ENCODE measurements around the gene GNB1L.

GNB1L gene

DNA sequence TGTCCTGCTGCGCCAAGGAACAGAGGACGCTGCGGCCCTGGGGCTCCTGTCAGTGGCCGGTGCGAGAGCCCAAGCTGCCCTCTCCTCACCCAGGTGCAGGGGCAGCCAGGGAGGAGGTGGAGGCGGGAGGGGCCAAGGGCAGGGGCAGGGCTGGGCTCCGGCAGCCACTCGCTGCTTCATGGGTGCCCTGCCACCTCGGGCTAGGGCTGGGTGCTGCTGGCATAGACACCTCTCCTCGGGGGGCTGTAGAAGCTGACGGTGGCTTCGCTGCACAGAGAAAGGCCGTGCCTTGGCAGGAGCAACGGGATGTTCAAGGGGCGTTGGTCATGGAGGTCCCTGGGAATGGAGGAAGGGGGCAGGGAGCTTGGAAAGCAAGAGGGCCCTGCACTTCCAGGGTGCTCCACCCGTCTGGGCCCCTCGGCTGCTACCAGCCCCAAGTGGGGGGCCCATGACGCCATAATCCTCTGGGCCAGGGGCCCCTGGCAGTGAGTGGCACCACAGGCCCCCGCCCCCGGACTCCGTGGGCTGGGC, 95.7 kb downstream of the GNB1L start:
- no peak for DNase-seq

DNA sequence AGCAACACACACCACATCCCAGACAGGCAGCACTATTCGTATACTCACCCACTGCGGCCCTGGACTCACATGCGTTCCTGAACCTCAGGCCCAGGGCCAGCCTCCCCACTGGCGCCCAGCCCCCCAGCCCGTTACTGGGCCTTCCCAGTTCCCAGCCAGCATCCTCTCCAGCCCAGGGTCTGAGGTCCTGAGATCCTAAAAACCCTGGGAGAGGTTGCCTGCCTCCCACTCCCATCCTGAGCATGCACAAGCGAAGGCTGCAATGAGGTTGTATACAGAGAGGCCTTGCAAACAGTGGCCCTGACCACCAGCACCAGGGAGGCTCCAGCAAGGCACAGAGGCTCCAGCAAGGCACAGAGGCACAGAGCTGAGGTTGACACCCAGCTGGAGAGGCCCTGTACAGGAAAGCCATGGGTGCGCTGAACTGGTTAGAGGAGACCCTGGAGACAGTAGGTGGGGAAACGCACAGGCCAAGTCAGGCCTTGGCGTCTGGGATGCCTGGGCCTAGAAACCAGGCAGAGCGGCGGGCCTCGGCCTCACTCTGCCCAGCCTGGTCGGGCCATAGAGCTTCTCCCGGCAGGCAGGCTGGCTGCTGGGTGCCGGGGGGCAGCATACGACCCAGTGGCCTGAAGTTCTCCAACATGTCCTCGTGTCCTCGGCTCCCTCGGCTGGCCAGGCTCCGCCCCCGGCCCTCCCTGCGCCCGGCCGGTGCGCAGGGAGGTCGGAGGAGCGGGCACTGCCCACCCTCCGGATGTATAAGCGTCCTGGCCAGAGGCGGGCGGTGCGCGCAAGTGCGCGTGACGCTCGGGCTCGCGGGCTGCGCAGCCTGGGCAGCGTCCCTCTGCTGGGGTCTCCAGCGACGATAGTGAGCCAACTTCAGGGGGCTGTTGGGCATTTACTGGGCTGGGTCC, 96.4 kb downstream of the GNB1L start:
- DNase-seq, result no peak

DNA sequence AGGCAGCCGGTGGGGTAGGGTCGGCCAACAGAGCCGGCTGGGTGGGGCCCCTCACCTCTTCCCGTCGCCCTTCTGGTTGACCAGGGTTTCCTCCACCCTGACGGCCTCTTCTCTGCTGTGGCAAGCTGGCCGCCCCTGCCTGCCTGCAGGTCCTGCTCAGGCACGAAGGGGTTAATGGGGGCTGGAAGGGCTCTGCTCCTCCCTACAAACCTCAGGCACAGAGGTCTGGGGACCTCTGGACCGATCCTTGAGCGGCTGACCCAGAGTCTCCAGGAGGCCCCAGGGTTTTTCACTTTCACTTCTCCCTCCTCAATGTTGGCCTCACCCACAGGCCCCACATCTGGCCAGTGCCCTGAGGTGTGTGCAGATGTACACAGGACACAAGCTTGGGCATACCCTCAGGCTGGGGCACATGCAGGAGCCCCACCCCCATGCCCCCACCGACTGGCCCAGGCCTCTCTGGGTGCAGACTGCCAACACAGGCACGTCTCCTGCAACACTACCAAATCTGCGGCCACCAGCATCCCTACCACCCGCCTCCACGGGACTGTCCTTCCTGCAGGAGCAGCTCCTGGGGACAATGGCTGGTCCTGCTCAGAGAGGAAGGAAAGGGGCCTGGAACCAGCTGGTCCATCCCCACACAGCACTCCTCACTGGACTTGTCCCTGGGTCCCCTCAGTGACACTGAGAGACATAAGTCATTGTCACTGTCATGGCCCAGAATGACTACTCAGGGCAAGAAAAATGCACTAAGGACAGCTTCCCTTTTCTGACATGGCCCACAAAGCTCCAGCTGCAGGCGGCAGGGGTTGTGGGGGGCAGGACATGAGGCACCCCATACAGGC, 97.3 kb downstream of the GNB1L start:
- DNase-seq, result no peak

DNA sequence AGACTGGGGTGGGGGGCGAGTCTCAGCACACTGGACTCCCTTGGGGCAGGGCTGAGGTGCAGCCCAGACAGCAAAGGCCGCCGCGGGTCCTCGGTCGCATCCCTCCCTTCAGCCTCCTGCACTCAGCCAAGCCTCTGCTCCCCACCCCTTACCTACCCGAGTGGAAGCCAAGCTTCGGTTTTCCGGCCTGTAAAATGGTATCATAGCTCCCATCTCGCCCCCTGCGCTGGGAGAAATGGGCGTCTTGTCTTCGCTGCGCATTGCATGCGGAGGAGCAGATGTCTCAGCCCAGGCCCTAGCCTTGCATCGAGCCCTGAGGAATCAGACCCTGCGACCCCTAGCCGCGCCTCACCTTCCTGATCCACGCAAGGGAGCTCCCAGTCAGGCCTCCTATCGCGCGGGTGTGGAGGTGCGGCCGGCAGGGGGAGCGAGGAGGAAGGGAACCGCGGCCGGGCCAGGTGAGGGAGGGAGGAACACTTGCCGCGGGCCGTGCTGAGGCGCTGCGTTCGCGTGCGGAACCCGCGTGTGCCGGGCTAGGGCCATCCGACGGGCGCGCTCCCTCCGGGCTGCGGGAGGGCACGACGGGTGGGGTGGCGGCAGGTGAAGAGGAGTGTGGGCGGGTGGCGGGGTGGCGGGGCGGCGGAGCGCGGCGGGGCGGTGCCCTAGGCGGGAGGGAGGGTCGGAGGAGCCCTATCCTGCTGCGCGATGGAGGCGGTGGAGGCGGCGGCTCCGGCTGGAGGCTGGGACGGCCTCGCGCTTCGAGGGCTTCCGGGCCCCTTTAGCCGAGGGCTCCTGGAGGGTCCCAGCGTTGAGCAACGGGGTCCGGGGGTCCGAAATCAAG, 98.2 kb downstream of the GNB1L start:
- DNase-seq, result no peak

DNA sequence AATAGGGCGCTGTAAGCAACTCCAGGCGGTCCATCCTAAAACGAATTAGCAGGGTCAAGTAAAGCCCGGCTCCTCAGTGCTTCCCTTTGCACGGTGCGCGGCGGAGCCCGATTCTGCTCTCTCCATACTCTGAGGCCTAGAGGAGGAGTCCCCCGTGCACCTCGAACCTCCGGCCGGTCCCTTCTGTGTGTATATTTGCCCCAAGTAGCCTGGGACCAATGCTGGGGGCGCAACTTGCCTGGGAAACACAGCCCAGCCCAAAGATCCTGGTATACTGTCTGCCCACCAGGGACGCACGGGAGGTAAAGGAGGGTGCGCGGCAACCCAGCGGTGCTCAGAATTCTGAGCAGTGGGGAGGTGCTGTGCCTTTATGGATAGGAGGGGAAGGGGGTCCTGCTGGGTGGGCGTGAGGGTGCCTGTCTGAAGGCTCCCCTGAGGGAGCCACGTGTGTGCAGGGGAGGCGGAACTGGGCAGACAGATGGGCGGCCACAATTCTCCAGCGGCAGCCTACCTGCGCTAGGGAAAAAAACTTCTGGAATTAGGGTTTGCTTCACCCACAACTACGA, 98.9 kb downstream of the GNB1L start:
- DNase-seq, result no peak

GRCh38 chr22:19755145-19755710, 99.4 kb downstream of the GNB1L start:
- no peak for DNase-seq

GRCh38 chr22:19754701-19755144, 100.0 kb downstream of the GNB1L start:
- no peak for DNase-seq

DNA sequence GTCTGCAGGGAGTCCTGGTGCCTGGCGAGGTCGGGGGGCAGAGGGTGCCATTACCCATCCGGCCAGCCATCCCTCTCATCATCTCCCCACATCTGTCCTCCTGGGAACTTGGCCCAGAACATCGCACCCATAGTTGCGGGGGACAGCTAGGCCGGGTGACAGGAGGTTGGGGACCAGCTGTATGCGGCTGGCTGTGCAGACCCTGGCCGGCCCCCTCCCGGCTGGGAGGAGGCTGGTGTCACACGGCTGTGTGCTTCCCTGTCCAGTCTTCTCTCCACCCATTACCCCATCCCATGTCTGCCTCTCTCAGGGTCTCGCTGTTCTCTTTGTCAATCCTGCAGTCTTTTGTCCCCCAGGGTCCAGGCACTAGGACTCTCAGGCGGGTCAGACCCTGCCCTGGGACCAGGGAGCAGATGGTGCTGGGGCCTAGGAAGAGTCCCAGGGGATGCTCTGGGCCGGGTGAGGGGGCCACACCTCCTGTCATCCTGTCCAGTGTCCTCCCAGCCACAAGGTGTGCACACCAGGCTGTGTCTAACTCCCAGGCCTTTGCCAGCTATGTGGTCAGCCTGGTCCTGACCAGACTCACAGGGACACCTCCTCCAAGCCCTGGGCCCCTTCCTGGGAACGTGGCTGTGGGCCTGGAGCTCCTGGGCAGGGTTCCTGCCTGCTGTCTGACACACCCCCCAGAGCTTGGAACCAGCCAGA, 100.5 kb downstream of the GNB1L start:
- DNase-seq, result no peak

- DNase-seq, result no peak
These were observed 101.4 kb downstream of the GNB1L start for GRCh38 chr22:19753090-19753842.

DNA sequence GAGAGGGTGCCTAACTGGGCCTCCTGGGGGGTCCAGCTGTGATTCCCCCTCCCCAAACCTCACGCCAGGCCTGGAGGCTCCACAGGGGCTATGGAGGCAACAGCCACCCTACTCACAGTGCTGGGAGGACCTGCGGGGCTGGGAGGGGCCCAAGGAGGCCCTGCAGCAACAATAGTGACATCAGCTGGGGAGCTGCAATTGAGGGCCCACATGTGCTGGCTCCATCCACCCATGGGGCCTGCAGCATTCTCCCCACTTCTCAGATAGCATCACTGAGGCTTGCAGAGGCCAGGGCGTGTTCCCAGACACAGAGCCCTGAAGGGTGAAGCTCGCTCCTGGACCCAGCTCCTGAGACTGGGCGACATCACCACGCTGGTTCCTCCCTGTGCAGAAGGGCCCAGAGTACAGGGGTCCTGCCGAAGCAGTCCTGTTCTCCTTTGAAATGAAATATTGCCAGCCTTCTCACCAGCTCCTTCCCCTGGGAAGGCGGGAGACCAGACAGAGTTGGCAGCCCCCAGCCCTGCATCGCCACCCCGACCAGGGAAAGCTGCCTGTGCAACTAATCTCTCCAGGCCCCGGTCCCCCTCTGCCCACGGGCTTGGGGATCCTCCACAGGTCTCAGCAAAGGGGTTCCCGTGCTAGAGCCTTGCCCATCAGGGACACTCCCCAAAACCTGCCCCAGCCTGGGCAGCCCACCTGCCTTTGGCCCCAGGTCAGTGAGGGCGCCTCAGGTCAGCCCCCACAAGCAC, 103.0 kb downstream of the GNB1L start:
- DNase-seq, result no peak

- no peak for DNase-seq
These were observed 103.9 kb downstream of the GNB1L start for GRCh38 chr22:19750507-19751490.

- DNase-seq, result no peak
These were observed 104.8 kb downstream of the GNB1L start for GRCh38 chr22:19749876-19750275.

GRCh38 chr22:19748991-19749664, 105.5 kb downstream of the GNB1L start:
- no peak for DNase-seq

- DNase-seq, result no peak
These were observed 106.5 kb downstream of the GNB1L start for GRCh38 chr22:19748139-19748538.

- no peak for DNase-seq
These were observed 107.1 kb downstream of the GNB1L start for GRCh38 chr22:19747551-19747950.

DNA sequence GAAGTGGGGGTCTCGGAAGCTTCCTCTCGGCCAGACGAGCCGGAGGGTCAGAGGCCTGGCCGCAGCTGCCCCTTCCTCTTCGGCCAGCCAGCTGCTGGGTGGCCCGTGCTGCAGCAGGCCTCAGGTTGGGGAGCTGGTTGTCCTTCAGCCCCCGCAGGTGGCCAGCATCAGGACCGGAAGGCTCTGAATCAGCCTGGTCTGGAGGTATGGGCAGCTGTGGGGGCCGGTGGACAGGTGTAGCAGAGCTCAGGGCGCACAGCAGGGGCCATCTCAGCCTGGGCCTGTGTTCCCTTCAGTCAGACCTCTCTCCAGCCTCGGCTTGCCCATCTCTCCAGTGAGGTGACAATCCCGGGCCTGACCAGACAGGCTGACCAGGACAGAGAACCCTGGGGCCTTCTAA, 107.9 kb downstream of the GNB1L start:
- no peak for DNase-seq

DNA sequence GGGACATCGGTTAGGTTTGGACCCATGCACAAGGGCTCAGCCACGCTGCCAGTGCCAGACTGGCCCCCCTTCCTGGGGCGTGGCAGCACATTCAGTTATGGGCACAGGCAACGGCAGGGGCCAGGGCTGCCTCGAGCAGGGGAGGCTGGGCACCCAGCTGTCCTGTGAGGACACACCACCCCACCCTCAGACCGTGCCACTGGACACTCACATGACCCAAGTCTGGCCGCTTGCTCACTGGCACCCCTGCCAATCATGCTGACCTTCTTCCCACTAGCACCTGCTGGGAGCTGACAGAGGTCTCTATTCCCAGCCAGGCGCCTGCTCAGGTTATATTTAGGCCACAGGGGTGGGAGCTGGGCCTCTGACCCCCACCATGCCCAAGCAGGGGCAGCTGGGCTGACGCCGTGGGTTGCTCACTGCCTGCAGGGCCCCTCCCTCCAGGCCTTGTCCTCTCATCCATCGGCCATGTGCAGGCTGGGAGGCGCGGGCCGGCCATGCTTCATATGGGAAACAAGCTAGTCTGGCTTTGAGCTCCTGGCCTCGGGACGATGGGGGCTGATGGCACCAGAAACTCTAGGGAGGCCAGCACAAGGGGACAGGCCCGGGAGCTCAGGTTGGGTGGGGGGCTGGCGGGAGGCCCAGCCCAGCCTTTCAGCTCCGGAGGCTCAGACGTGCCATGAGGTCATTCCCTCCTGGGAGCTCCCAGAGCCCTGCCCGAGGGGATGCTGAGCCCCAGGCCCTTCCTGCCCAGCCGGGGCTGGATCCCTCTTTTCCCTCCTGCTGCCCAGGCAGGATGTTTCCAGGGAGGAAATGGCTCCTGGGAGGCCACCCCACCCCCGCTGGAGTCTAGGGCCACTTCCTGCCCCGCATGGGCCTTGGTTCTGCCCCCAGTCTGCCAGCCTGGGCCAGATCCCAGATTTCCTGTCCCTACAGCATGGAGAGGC, 109.2 kb downstream of the GNB1L start:
- no peak for DNase-seq

All from SHP77 treated with DMSO at 0.1 percent for 48 hours (cell line).